H1 (cell line): Measurements from ENCODE around the gene RAP2B. TPM values are rescaled to one million over a fixed set of nuclear protein-coding genes. Genes with fewer than 3 reads are reported as not detected.

Source experiments
- CTCF ChIA-PET: fragments of 300-600 bp; sonication (Branson Sonifier 250); formaldehyde crosslinking; loops from one replicate; lab custom pipeline; 2021; ENCODE audit not compliant: partially characterized antibody; lab: Charles Lee
- POLR2A ChIA-PET: fragments of 300-600 bp; sonication (Branson Sonifier 250); formaldehyde crosslinking; loops from one replicate; lab custom pipeline; 2021; ENCODE audit warnings: inconsistent platforms; ENCODE audit not compliant: partially characterized antibody; lab: Charles Lee
- DNase-seq, 2 experiments: peaks; one replicate each; pipeline versions ENCODE4 v3.0.0 to v3.0.0-alpha.2; 2010 to 2022; ENCODE audit warnings: low spot score in 2 of 2, low read depth in 1 of 2, mixed read lengths in 1 of 2
- FAIRE-seq: peaks from 2 replicates; lab custom pipeline; 2011; peaks lifted over from hg19 to GRCh38; lab: Jason Lieb, UNC
- H2AFZ ChIP-seq: 2 replicates; pipeline ENCODE4 v1.8.1; 2012; ENCODE audit warnings: low read length, inconsistent platforms
- H2AK5ac ChIP-seq: 2 replicates; pipeline ENCODE4 v1.6.1; 2013; ENCODE audit warnings: low read depth, low read length
- H2BK120ac ChIP-seq: replicated peaks from 2 replicates; pipeline ENCODE3; 2013; ENCODE audit warnings: low read depth, low read length, inconsistent platforms
- H2BK12ac ChIP-seq: 2 replicates; pipeline ENCODE4 v1.6.1; 2013; ENCODE audit warnings: low read depth, low read length
- H2BK15ac ChIP-seq: 2 replicates; pipeline ENCODE4 v1.6.1; 2013; ENCODE audit warnings: low read length
- H2BK20ac ChIP-seq: 2 replicates; pipeline ENCODE4 v1.6.1; 2013; ENCODE audit warnings: low read length
- H2BK5ac ChIP-seq: 2 replicates; pipeline ENCODE4 v1.6.1; 2013; ENCODE audit warnings: low read depth, low read length
- H3K14ac ChIP-seq: 2 replicates; pipeline ENCODE4 v1.6.1; 2013; ENCODE audit warnings: inconsistent platforms; ENCODE audit not compliant: insufficient read length
- H3K18ac ChIP-seq: 2 replicates; pipeline ENCODE4 v1.6.1; 2013; ENCODE audit warnings: low read length; ENCODE audit errors: extremely low read depth
- H3K23ac ChIP-seq: 2 replicates; pipeline ENCODE4 v1.6.1; 2013; ENCODE audit warnings: inconsistent platforms; ENCODE audit not compliant: insufficient read length
- H3K23me2 ChIP-seq: 2 replicates; pipeline ENCODE4 v1.6.1; 2013; ENCODE audit warnings: low read depth, low read length
- H3K27ac ChIP-seq: 2 replicates; pipeline ENCODE4 v1.6.1; 2011; ENCODE audit warnings: low read depth, low read length, inconsistent platforms
- H3K27me3 ChIP-seq, 4 experiments: replicated peaks in 1 of 4; 1 replicate in 1 of 4; 2 replicates in 3 of 4; pipeline versions ENCODE4 v1.6.1 to v1.8.1; 2011 to 2013; ENCODE audit warnings: low read length in 3 of 4, mild to moderate bottlenecking in 3 of 4, inconsistent platforms in 2 of 4, mixed read lengths in 2 of 4, moderate library complexity in 1 of 4; ENCODE audit not compliant: control insufficient read depth in 3 of 4, insufficient read depth in 3 of 4; ENCODE audit errors: extremely low read depth in 1 of 4
- H3K36me3 ChIP-seq, 4 experiments: 2 replicates each; pipeline versions ENCODE4 v1.6.1 to v1.8.1; 2011 to 2013; ENCODE audit warnings: mild to moderate bottlenecking in 4 of 4, low read length in 3 of 4, moderate library complexity in 2 of 4, control low read depth in 1 of 4, inconsistent platforms in 1 of 4; ENCODE audit not compliant: insufficient read depth in 4 of 4, control insufficient read depth in 2 of 4
- H3K4ac ChIP-seq: replicated peaks from 2 replicates; pipeline ENCODE3; 2013; ENCODE audit warnings: low read length, low read depth, mixed read lengths, inconsistent platforms; ENCODE audit not compliant: insufficient read length
- H3K4me1 ChIP-seq, 4 experiments: replicated peaks in 1 of 4; 1 replicate in 1 of 4; 2 replicates in 3 of 4; pipeline versions ENCODE4 v1.6.1 to v1.8.1; 2011 to 2013; ENCODE audit warnings: low read length in 3 of 4, inconsistent platforms in 2 of 4, mixed read lengths in 1 of 4; ENCODE audit not compliant: insufficient read depth in 4 of 4, control insufficient read depth in 3 of 4
- H3K4me2 ChIP-seq, 2 experiments: 2 replicates each; pipeline versions ENCODE4 v1.6.1 to v1.8.1; 2011 to 2013; ENCODE audit warnings: low read depth in 2 of 2, low read length in 2 of 2, control low read depth in 1 of 2, inconsistent platforms in 1 of 2, mild to moderate bottlenecking in 1 of 2; ENCODE audit not compliant: insufficient read depth in 1 of 2
- H3K4me3 ChIP-seq, 4 experiments: fragments of 200-600, 300-600 bp in 1 of 4; sonication (generic), shearing (Covaris generic), sonication (Bioruptor Twin) in 1 of 4; 2 replicates each; pipeline versions ENCODE4 v1.5.1 to v1.8.1; 2011 to 2016; ENCODE audit warnings: low read length in 4 of 4, low read depth in 3 of 4, control low read depth in 2 of 4, inconsistent platforms in 2 of 4, mild to moderate bottlenecking in 2 of 4, mixed read lengths in 1 of 4, moderate library complexity in 1 of 4; ENCODE audit not compliant: insufficient read depth in 2 of 4; ENCODE audit errors: extremely low read depth in 1 of 4
- H3K56ac ChIP-seq: replicated peaks from 2 replicates; pipeline ENCODE3; 2013; ENCODE audit warnings: low read depth, mild to moderate bottlenecking, mixed read lengths, low read length, inconsistent platforms; ENCODE audit not compliant: insufficient read length
- H3K79me1 ChIP-seq: 2 replicates; pipeline ENCODE4 v1.6.1; 2013; ENCODE audit warnings: low read depth, low read length, control low read depth
- H3K79me2 ChIP-seq, 2 experiments: 2 replicates each; pipeline versions ENCODE4 v1.6.1 to v1.8.1; 2012 to 2013; ENCODE audit warnings: low read length in 2 of 2, mild to moderate bottlenecking in 2 of 2, inconsistent platforms in 1 of 2; ENCODE audit not compliant: insufficient read depth in 2 of 2, control insufficient read depth in 1 of 2
- H3K9ac ChIP-seq, 4 experiments: replicated peaks in 1 of 4; 1 replicate in 1 of 4; 2 replicates in 3 of 4; pipeline versions ENCODE4 v1.6.1 to v1.8.1; 2011 to 2013; ENCODE audit warnings: low read depth in 3 of 4, low read length in 3 of 4, control low read depth in 2 of 4, mild to moderate bottlenecking in 2 of 4, moderate library complexity in 2 of 4, inconsistent platforms in 1 of 4; ENCODE audit errors: extremely low read depth in 1 of 4
- H3K9me3 ChIP-seq, 2 experiments: 2 replicates each; pipeline versions ENCODE4 v1.6.1 to v1.8.1; 2012 to 2013; ENCODE audit warnings: mild to moderate bottlenecking in 2 of 2, moderate library complexity in 2 of 2, control low read depth in 1 of 2, inconsistent platforms in 1 of 2, low read depth in 1 of 2, low read length in 1 of 2, mixed read lengths in 1 of 2; ENCODE audit not compliant: insufficient read depth in 2 of 2
- H4K20me1 ChIP-seq, 2 experiments: replicated peaks in 1 of 2; 2 replicates each; pipeline versions ENCODE3 to v1.8.1; 2011 to 2013; ENCODE audit warnings: inconsistent platforms in 2 of 2, low read length in 2 of 2, mild to moderate bottlenecking in 1 of 2; ENCODE audit not compliant: insufficient read depth in 2 of 2, control insufficient read depth in 1 of 2
- H4K5ac ChIP-seq: 2 replicates; pipeline ENCODE4 v1.6.1; 2013; ENCODE audit warnings: low read length, low read depth, mixed read lengths, inconsistent platforms; ENCODE audit not compliant: insufficient read length
- H4K8ac ChIP-seq: 2 replicates; pipeline ENCODE4 v1.8.0; 2013; ENCODE audit warnings: mild to moderate bottlenecking, moderate library complexity, low read length, inconsistent platforms; ENCODE audit not compliant: insufficient read depth; ENCODE audit errors: extremely low read depth
- H4K91ac ChIP-seq: replicated peaks from 2 replicates; pipeline ENCODE3; 2013; ENCODE audit warnings: low read length, mixed read lengths, inconsistent platforms; ENCODE audit not compliant: insufficient read length
- CHD2 ChIP-seq: IDR thresholded peaks from 2 replicates; pipeline ENCODE4 v1.6.1; 2012; ENCODE audit warnings: low read length, improper control_type of control experiment
- CTBP2 ChIP-seq: IDR thresholded peaks from 2 replicates; pipeline ENCODE4 v1.7.0; 2011; ENCODE audit warnings: borderline replicate concordance, mild to moderate bottlenecking, moderate library complexity, mixed read lengths, low read length; ENCODE audit not compliant: insufficient read depth, insufficient read length
- EP300 ChIP-seq, 2 experiments: IDR thresholded peaks; 1 replicate in 1 of 2; 2 replicates in 1 of 2; pipeline ENCODE4 v1.6.1; 2011 to 2012; ENCODE audit warnings: low read depth in 2 of 2, low read length in 2 of 2, mild to moderate bottlenecking in 2 of 2, borderline replicate concordance in 1 of 2, inconsistent platforms in 1 of 2, moderate library complexity in 1 of 2
- FOSL1 ChIP-seq: IDR thresholded peaks from 2 replicates; pipeline ENCODE4 v1.6.1; 2011; ENCODE audit warnings: mild to moderate bottlenecking, low read depth, low read length, moderate library complexity; ENCODE audit not compliant: insufficient read depth
- KDM4A ChIP-seq: IDR thresholded peaks from one replicate; pipeline ENCODE4 v1.7.1; 2012; ENCODE audit warnings: low read depth, mild to moderate bottlenecking, moderate library complexity, low read length, inconsistent platforms; ENCODE audit not compliant: severe bottlenecking
- POLR2AphosphoS5 ChIP-seq: IDR thresholded peaks from 2 replicates; pipeline ENCODE4 v1.6.1; 2011; ENCODE audit warnings: low read depth, low read length
- RBBP5 ChIP-seq: IDR thresholded peaks from 2 replicates; pipeline ENCODE4 v1.7.1; 2012; ENCODE audit warnings: low read depth, mild to moderate bottlenecking, inconsistent platforms, low read length, moderate library complexity, borderline replicate concordance
- RNF2 ChIP-seq: fragments of 200-900, 300-1000 bp; sonication (generic); IDR thresholded peaks from 2 replicates; pipeline ENCODE4 v1.7.1; 2016; ENCODE audit warnings: borderline replicate concordance, low read depth, mild to moderate bottlenecking, antibody characterized with exemption, low read length; ENCODE audit not compliant: poor library complexity, severe bottlenecking; ENCODE audit errors: missing control alignments
- SUZ12 ChIP-seq: fragments of 200-600 bp; sonication (generic); IDR thresholded peaks from 2 replicates; pipeline ENCODE4 v1.6.1; 2012; ENCODE audit warnings: mild to moderate bottlenecking, inconsistent platforms, low read length, moderate library complexity, mixed read lengths
- TEAD4 ChIP-seq: IDR thresholded peaks from 2 replicates; pipeline ENCODE4 v1.6.1; 2012; ENCODE audit warnings: low read depth, low read length, inconsistent platforms, mixed read lengths
- WGBS, 2 experiments: shearing (Covaris generic) in 1 of 2; methylation state at CpG; one replicate each; pipeline versions ENCODE4 v1.1.6 to v1.1.7; 2013 to 2015; ENCODE audit warnings: low lambda C conversion rate in 2 of 2, mixed read lengths in 2 of 2, inconsistent platforms in 1 of 2, low coverage in 1 of 2, missing lambda C conversion rate in 1 of 2; ENCODE audit not compliant: insufficient replicate concordance in 2 of 2, insufficient coverage in 1 of 2, insufficient read length in 1 of 2; ENCODE audit errors: extremely low coverage in 1 of 2, missing lambda C conversion rate in 1 of 2; 5-methylcytosine and 5-hydroxymethylcytosine counted together
- polyA plus RNA-seq, 7 experiments: library from polyadenylated mRNA; depleted of rRNA in 3 of 7; stranded (reverse) in 5 of 7; unstranded in 2 of 7; fragments of >200 nt in 5 of 7; fragments of 200-250 nt in 2 of 7; gene quantifications; 1 replicate in 5 of 7; 2 replicates in 1 of 7; 4 replicates in 1 of 7; pipeline versions ENCODE4 v1.2.1 to v1.2.3, GENCODE V29; 2011 to 2013; ENCODE audit warnings: missing spikeins in 2 of 7, mixed read lengths in 2 of 7
- total RNA-seq: library from RNA; stranded (reverse); fragmentation: NEBNext Ultra II Directional; extraction: Animal tissue kit (Norgen Biotek cat#: 25700); gene quantifications from 2 replicates; pipeline ENCODE4 v1.2.1, GENCODE V29; 2021

Gene RAP2B
- total and polyA plus RNA-seq, 2 of the 8 experiments (the other 6 are each of a cell fraction or from before 2014, with no cell fraction given) = 7.5 to 20.3 TPM

- Histone ChIP-seq H3K27me3 (no peaks in the 10 kb centered on the region), H3K4ac (no peak overlapping the region), H2BK5ac (no peak overlapping the region), H3K18ac (no peak overlapping the region), H2BK15ac (no peak overlapping the region), H3K36me3 (no peaks in the 10 kb centered on the region), H4K20me1 (no peaks in the 10 kb centered on the region), H3K79me2 (no peaks in the 10 kb centered on the region), H4K8ac (no peak overlapping the region), H2BK120ac (no peak overlapping the region), H2AFZ (0 out of 2 replicates have a peak overlapping the region, but pooled peaks have one; percentile 66), H4K5ac (no peak overlapping the region), H3K79me1 (no peaks in the 10 kb centered on the region), H4K91ac (no peak overlapping the region), H3K9me3 (no peaks in the 10 kb centered on the region; a peak in 1 of 4 replicates), H3K4me3 (no peak overlapping the region), H3K23ac (no peak overlapping the region), H3K4me2 (no peak overlapping the region), H2BK20ac (no peak overlapping the region), H2AK5ac (no peak overlapping the region), H3K27ac (no peak overlapping the region), H2BK12ac (no peak overlapping the region), H3K14ac (no peak overlapping the region), H3K9ac (no peak overlapping the region), H3K23me2 (no peaks in the 10 kb centered on the region), H3K56ac (no peak overlapping the region), H3K4me1 (no peaks in the 10 kb centered on the region)
- ChIA-PET CTCF (interaction anchor here (1.8 kb wide), 1 partner anchor 10 kb away, joined by 4 read pairs; no protein-coding TSS in a partner anchor), POLR2A (no interaction called here)
- FAIRE-seq (no peak), DNase-seq (no peak)
- 93% methylated on average over 2 of the region's 2 CpGs; no CpG with 5 or more reads in 1 of the 2 experiments for WGBS, 2 experiments
- TF ChIP-seq SUZ12 (no peak), KDM4A (no peak), EP300 (IDR thresholded peaks at IDR 0.05; ENCODE audit: borderline replicate concordance in 1 of 2, low read depth in 2 of 2, low read length in 2 of 2) (no peak), POLR2AphosphoS5 (no peak), RBBP5 (no peak), FOSL1 (no peak), CHD2 (no peak), CTBP2 (no peak), RNF2 (no peak), TEAD4 (no peak)
Observed at GRCh38 chr3:153150991-153151390, 11.0 kb upstream of the RAP2B start.
